Measurements from ENCODE around the gene CLGN. TPM values are rescaled to one million over a fixed set of nuclear protein-coding genes. Genes with fewer than 3 reads are reported as not detected.

Gene CLGN, protein sequence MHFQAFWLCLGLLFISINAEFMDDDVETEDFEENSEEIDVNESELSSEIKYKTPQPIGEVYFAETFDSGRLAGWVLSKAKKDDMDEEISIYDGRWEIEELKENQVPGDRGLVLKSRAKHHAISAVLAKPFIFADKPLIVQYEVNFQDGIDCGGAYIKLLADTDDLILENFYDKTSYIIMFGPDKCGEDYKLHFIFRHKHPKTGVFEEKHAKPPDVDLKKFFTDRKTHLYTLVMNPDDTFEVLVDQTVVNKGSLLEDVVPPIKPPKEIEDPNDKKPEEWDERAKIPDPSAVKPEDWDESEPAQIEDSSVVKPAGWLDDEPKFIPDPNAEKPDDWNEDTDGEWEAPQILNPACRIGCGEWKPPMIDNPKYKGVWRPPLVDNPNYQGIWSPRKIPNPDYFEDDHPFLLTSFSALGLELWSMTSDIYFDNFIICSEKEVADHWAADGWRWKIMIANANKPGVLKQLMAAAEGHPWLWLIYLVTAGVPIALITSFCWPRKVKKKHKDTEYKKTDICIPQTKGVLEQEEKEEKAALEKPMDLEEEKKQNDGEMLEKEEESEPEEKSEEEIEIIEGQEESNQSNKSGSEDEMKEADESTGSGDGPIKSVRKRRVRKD
- total RNA-seq, result 0.32 and 2.1 TPM in 2 replicates

DNA sequence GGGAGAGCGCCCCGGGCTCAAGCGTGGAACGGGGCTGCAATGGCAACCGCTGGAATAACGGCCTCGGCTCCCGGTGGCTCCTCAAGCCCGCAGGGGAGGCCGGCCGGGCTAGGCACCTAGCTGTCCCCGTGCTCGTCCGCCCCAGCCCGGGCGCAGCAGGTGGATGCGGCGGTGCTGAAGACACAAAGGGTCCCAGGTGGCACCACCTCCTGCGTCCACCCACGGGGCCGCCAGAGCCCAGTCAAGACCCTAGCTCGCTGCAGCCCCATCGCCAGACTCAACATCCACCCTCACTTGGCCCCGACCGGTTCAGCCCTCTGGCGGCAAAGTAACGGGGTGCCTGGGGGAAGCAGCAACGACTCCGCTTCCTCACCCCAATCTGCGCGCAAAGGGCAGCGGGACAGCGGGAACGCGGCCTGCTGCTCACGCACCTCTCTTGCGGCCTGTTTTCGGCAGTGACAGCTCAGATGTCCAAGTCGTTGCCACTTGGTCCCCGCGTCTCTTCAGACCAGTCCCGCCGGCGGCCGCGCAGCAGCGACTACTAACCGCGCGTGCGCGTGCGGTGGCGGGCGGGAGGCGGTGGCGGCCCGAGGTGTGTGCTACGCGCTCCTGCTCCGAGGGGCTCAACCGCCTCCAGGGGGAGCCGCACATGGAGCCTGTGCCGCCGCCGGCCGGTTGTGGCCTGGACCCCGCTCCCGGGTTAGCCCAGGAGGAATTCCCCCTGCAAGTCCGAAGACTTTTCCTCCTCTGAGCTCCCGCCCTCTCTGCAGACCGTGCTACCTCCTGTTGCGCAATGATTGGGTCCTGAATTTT, at the start of gene CLGN:
Gene CLGN, minus strand, starts transcription at position 543 of the 813 bp plus-strand sequence. CDS start 14,570 bp downstream, outside the sequence.

GRCh38 chr4:140373328-140374129, 53.9 kb downstream of the CLGN start, which contains the start of gene SCOC:
SCOC (plus strand) TSS chr4:140373646; CDS start chr4:140379171, 5,525 bp downstream.

Other genes starting within 250 kb of the CLGN start
- 65.6 and 74.5 TPM in 2 replicates for gene SCOC, start 54.0 kb downstream of the CLGN start, total RNA-seq
- gene MGAT4D, start 70.6 kb upstream of the CLGN start, total RNA-seq, result not detected in 2 replicates
- 25.3 and 27.1 TPM in 2 replicates for gene ELMOD2, start 96.5 kb upstream of the CLGN start, total RNA-seq
- 0.32 TPM in 1 of 2 replicates, not detected in the other for gene UCP1, start 141.3 kb upstream of the CLGN start, total RNA-seq

Data from epithelial cell of umbilical artery (primary cell).